Measurements from ENCODE around the gene SLC10A7. TPM values are rescaled to one million over a fixed set of nuclear protein-coding genes. Genes with fewer than 3 reads are reported as not detected.

The SLC10A7 gene
- total RNA-seq, 1 donor from 2014 or later: 10.7 TPM

- Mint-ChIP-seq H3K27ac (ENCODE audit: unreplicated experiment) (no peak overlapping the region), H3K4me3 (no peak overlapping the region), H3K9me3 (no peaks in the 10 kb centered on the region), H3K4me1 (no peaks in the 10 kb centered on the region), H3K27me3 (ENCODE audit: low read depth) (no peaks in the 10 kb centered on the region), H3K36me3 (ENCODE audit: low read depth) (no peaks in the 10 kb centered on the region)
- TF ChIP-seq, protein P1, sequence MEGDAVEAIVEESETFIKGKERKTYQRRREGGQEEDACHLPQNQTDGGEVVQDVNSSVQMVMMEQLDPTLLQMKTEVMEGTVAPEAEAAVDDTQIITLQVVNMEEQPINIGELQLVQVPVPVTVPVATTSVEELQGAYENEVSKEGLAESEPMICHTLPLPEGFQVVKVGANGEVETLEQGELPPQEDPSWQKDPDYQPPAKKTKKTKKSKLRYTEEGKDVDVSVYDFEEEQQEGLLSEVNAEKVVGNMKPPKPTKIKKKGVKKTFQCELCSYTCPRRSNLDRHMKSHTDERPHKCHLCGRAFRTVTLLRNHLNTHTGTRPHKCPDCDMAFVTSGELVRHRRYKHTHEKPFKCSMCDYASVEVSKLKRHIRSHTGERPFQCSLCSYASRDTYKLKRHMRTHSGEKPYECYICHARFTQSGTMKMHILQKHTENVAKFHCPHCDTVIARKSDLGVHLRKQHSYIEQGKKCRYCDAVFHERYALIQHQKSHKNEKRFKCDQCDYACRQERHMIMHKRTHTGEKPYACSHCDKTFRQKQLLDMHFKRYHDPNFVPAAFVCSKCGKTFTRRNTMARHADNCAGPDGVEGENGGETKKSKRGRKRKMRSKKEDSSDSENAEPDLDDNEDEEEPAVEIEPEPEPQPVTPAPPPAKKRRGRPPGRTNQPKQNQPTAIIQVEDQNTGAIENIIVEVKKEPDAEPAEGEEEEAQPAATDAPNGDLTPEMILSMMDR (conservative IDR thresholded peaks at IDR 0.05): no peak
- DNase-seq (ENCODE audit: low read depth, low spot score): no peak
Measured at GRCh38 chr4:146415829-146416228, 105.9 kb downstream of the SLC10A7 start.

DNA sequence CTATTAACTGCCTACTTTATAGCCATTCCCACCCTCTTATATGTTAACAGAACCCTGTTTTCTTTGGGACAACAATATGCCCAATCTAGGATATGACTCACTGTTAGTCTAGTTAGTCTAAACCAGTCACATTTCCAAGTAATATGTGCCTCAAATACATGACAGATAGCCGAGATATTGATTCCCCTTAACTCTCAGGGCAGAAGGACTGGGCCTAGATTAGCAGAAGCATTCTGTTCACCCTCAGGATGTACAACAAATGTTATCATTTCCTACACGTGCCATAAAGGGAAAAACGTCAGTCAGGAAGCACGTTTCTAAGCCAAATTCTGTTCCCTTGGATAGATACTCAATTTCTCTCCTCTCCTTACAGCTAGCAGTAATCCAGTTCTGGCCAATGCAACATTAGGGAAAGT is 114.1 kb downstream of the SLC10A7 start:
- no peaks in the 10 kb centered on the region for H3K27me3 Mint-ChIP-seq (ENCODE audit: low read depth)

DNA sequence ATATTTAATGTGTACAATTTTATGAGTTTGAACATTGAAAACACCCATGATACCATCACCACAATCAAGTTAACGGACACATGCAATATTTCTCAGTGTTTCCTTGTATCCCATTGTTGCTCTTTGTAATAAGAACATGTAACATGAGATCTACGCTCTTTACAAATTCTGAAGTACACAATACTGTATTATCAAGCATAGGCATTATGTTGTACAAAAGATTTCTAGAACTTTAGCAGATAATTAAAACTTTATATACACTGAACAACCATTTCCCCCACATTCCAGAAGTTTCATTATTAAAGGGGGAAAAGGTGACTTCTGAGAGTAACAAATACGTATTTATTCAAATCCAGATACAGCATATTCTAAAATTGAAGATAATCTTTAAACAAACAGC is 114.5 kb downstream of the SLC10A7 start:
- Mint-ChIP-seq H3K27ac (ENCODE audit: unreplicated experiment) (no peak overlapping the region), H3K36me3 (ENCODE audit: low read depth) (no peaks in the 10 kb centered on the region)

More for the DNA sequence above, 114.1 kb downstream of the SLC10A7 start:
- DNase-seq (ENCODE audit: low read depth, low spot score): no peak
- Mint-ChIP-seq H3K9me3 (no peaks in the 10 kb centered on the region), H3K4me1 (no peaks in the 10 kb centered on the region), H3K36me3 (ENCODE audit: low read depth) (no peaks in the 10 kb centered on the region), H3K4me3 (no peak overlapping the region), H3K27ac (ENCODE audit: unreplicated experiment) (no peak overlapping the region)
- TF ChIP-seq, protein P1 (conservative IDR thresholded peaks at IDR 0.05): no peak

GRCh38 chr4:146401274-146401673 is 120.5 kb downstream of the SLC10A7 start:
- DNase-seq (ENCODE audit: low read depth, low spot score): no peak
- Mint-ChIP-seq H3K27ac (ENCODE audit: unreplicated experiment) (no peak overlapping the region), H3K4me1 (no peaks in the 10 kb centered on the region), H3K36me3 (ENCODE audit: low read depth) (no peaks in the 10 kb centered on the region), H3K4me3 (no peak overlapping the region), H3K27me3 (ENCODE audit: low read depth) (no peaks in the 10 kb centered on the region), H3K9me3 (no peaks in the 10 kb centered on the region)
- TF ChIP-seq, protein P1 (conservative IDR thresholded peaks at IDR 0.05): no peak

More for the DNA sequence above, 114.5 kb downstream of the SLC10A7 start:
- DNase-seq (ENCODE audit: low read depth, low spot score): no peak
- Mint-ChIP-seq H3K27me3 (ENCODE audit: low read depth) (no peaks in the 10 kb centered on the region), H3K4me1 (no peaks in the 10 kb centered on the region), H3K9me3 (no peaks in the 10 kb centered on the region), H3K4me3 (no peak overlapping the region)
- TF ChIP-seq, protein P1 (conservative IDR thresholded peaks at IDR 0.05): no peak

GRCh38 chr4:146398896-146399445 is 122.8 kb downstream of the SLC10A7 start:
- DNase-seq (ENCODE audit: low read depth, low spot score): no peak
- H3K27ac Mint-ChIP-seq (ENCODE audit: unreplicated experiment): no peak overlapping the region
- peaks cover 6% of the 10 kb centered on the region for H3K4me1 Mint-ChIP-seq
- TF ChIP-seq, protein P1 (conservative IDR thresholded peaks at IDR 0.05): no peak
- no peak overlapping the region for H3K4me3 Mint-ChIP-seq
- H3K27me3 Mint-ChIP-seq (ENCODE audit: low read depth): no peaks in the 10 kb centered on the region
- H3K36me3 Mint-ChIP-seq (ENCODE audit: low read depth): no peaks in the 10 kb centered on the region
- H3K9me3 Mint-ChIP-seq: no peaks in the 10 kb centered on the region

Data from neural crest cell (in vitro differentiated cells).